GM18858 (cell line): ENCODE data around the gene SNAI3.

Experiments
- ATAC-seq: cut with Tn5 transposase; IDR thresholded peaks from one replicate; pipeline ENCODE4 v1.9.1; 2021; ENCODE audit not compliant: unreplicated experiment

Gene SNAI3

GRCh38 chr16:88721815-88722755 is 35.8 kb upstream of the SNAI3 start:
- no peak for ATAC-seq

GRCh38 chr16:88721236-88721635 is 34.9 kb upstream of the SNAI3 start:
- ATAC-seq, result no peak

GRCh38 chr16:88720396-88720970 is 34.2 kb upstream of the SNAI3 start:
- no peak for ATAC-seq

GRCh38 chr16:88719933-88720296 is 33.6 kb upstream of the SNAI3 start:
- ATAC-seq, result no peak

- no peak for ATAC-seq
Observed at GRCh38 chr16:88719267-88719932, 33.1 kb upstream of the SNAI3 start.

- no peak for ATAC-seq
Observed at GRCh38 chr16:88718178-88718577, 31.9 kb upstream of the SNAI3 start.

- no peak for ATAC-seq
Observed at GRCh38 chr16:88716601-88717001, 30.3 kb upstream of the SNAI3 start.

- no peak for ATAC-seq
Observed at GRCh38 chr16:88716201-88716600, 29.9 kb upstream of the SNAI3 start.

GRCh38 chr16:88715312-88716190 is 29.2 kb upstream of the SNAI3 start:
- no peak for ATAC-seq

GRCh38 chr16:88714420-88715302 is 28.4 kb upstream of the SNAI3 start:
- no peak for ATAC-seq

- no peak for ATAC-seq
Observed at GRCh38 chr16:88713568-88714419, 27.5 kb upstream of the SNAI3 start.

GRCh38 chr16:88713054-88713453 is 26.7 kb upstream of the SNAI3 start:
- ATAC-seq, result no peak

- no peak for ATAC-seq
Observed at GRCh38 chr16:88712362-88712979, 26.2 kb upstream of the SNAI3 start.

GRCh38 chr16:88711750-88712340 is 25.5 kb upstream of the SNAI3 start:
- no peak for ATAC-seq

- ATAC-seq, result no peak
Observed at GRCh38 chr16:88710556-88710955, 24.2 kb upstream of the SNAI3 start.

GRCh38 chr16:88706965-88707826 is 20.9 kb upstream of the SNAI3 start:
- no peak for ATAC-seq

GRCh38 chr16:88706229-88706964 is 20.1 kb upstream of the SNAI3 start, which contains the start of the genes CTU2 and RNF166:
Gene CTU2, plus strand, starts transcription at chr16:88706503. Its CDS starts 28 bp downstream, at chr16:88706531.
Gene RNF166, minus strand, starts transcription at chr16:88706408. Its CDS starts 83 bp downstream, at chr16:88706325.
- peak; percentile 47 for ATAC-seq
